ENCODE data around the gene NUP153. TPM values are rescaled to one million over a fixed set of nuclear protein-coding genes. Genes with fewer than 3 reads are reported as not detected.

The NUP153 gene
- total and polyA plus RNA-seq, 2 donors (not counting 1 experiment from before 2014, with no cell fraction given), result 17.9 to 70.5 TPM

- H3K4me3 ChIP-seq (ENCODE audit: control extremely low read depth in 1 of 5, extremely low read depth in 1 of 5, insufficient read depth in 1 of 5, low read depth in 2 of 5, low read length in 4 of 5), result no peak overlapping the region
- H3K27ac Mint-ChIP-seq, result no peak overlapping the region
- no CpG with 5 or more reads among the region's 1 CpG for WGBS (ENCODE audit: insufficient coverage)
These were observed 103.8 kb downstream of the NUP153 start for GRCh38 chr6:17602888-17603287.

DNA sequence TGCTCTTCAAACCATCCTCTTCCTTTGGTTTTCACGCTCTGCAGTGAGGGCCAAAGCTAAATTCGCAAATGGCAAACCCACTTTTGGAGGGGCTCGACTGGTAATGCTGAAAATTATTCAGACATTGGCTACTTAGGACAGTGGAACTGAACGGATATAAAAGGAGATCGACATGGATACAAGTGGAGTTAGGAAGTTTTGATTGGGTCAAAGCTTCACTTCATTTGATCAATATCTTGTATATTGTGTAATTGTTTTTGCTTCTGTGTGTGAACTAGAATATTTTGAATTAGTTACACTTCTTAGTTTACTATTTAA lies 105.4 kb downstream of the NUP153 start:
- H2AFZ ChIP-seq (ENCODE audit: insufficient read depth, low read depth, low read length, poor library complexity, severe bottlenecking), result peak overlapping the region; percentile 95
- no peak for DNase-seq
- TF ChIP-seq EZH2 (IDR thresholded peaks at IDR 0.05; ENCODE audit: borderline replicate concordance, insufficient read depth, low read depth, low read length, poor library complexity, severe bottlenecking), result no peak
- TF ChIP-seq, protein P1, sequence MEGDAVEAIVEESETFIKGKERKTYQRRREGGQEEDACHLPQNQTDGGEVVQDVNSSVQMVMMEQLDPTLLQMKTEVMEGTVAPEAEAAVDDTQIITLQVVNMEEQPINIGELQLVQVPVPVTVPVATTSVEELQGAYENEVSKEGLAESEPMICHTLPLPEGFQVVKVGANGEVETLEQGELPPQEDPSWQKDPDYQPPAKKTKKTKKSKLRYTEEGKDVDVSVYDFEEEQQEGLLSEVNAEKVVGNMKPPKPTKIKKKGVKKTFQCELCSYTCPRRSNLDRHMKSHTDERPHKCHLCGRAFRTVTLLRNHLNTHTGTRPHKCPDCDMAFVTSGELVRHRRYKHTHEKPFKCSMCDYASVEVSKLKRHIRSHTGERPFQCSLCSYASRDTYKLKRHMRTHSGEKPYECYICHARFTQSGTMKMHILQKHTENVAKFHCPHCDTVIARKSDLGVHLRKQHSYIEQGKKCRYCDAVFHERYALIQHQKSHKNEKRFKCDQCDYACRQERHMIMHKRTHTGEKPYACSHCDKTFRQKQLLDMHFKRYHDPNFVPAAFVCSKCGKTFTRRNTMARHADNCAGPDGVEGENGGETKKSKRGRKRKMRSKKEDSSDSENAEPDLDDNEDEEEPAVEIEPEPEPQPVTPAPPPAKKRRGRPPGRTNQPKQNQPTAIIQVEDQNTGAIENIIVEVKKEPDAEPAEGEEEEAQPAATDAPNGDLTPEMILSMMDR (IDR thresholded peaks at IDR 0.05), result no peak

More at GRCh38 chr6:17602888-17603287, 103.8 kb downstream of the NUP153 start:
- ChIA-PET POLR2A (no interaction called here), CTCF (interaction anchor here (1.7 kb wide), 1 partner anchor 12 kb away, joined by 3 read pairs; no protein-coding TSS in a partner anchor)
- Histone ChIP-seq H4K20me1 (ENCODE audit: control insufficient read depth, insufficient read depth, low read length, poor library complexity, severe bottlenecking) (no peaks in the 10 kb centered on the region), H3K27ac (ENCODE audit: low read length in 2 of 2) (no peak overlapping the region), H3K9me3 (ENCODE audit: control extremely low read depth in 1 of 3, control insufficient read depth in 2 of 3, insufficient read depth in 1 of 3, low read length in 2 of 3) (peaks cover 0 to 2% (median 0%) of the 10 kb centered on the region in 3 donors), H3K27me3 (replicated peaks in 1 of 4; ENCODE audit: control extremely low read depth in 1 of 4, control insufficient read depth in 3 of 4, insufficient read depth in 4 of 4, low read length in 3 of 4) (no peaks in the 10 kb centered on the region), H3K4me1 (ENCODE audit: control insufficient read depth in 2 of 2, insufficient read depth in 2 of 2, low read length in 2 of 2) (peaks cover 13% of the 10 kb centered on the region in 2 donors), H3K79me2 (ENCODE audit: control insufficient read depth, insufficient read depth, low read length) (peaks cover 13% of the 10 kb centered on the region), H2AFZ (ENCODE audit: insufficient read depth, low read depth, low read length, poor library complexity, severe bottlenecking) (no peak overlapping the region), H3K4me2 (replicated peaks; ENCODE audit: low read depth, low read length, poor library complexity, severe bottlenecking) (no peak overlapping the region), H3K9ac (ENCODE audit: low read length) (no peak overlapping the region), H3K36me3 (replicated peaks in 1 of 2; ENCODE audit: control extremely low read depth in 1 of 2, control insufficient read depth in 1 of 2, extremely low read depth in 1 of 2, insufficient read depth in 2 of 2, low read length in 1 of 2) (peaks cover 0 to 3% of the 10 kb centered on the region in 2 experiments)
- TF ChIP-seq, protein P1 (IDR thresholded peaks at IDR 0.05), result no peak
- no peak for TF ChIP-seq EZH2 (IDR thresholded peaks at IDR 0.05; ENCODE audit: borderline replicate concordance, insufficient read depth, low read depth, low read length, poor library complexity, severe bottlenecking)
- intact Hi-C loops (cut with micrococcal nuclease), result loop anchor here (10.0 kb wide), 1 partner anchor 62 kb away; no protein-coding TSS in a partner anchor
- DNase-seq (no peak), ATAC-seq (ENCODE audit: low read depth) (no peak)
- H3K9me3 Mint-ChIP-seq (ENCODE audit: insufficient read depth), result no peaks in the 10 kb centered on the region
- no peaks in the 10 kb centered on the region for H3K27me3 Mint-ChIP-seq
- peaks cover 10% of the 10 kb centered on the region for H3K4me1 Mint-ChIP-seq
- H3K4me3 Mint-ChIP-seq, result no peak overlapping the region

More for the DNA sequence above, 105.4 kb downstream of the NUP153 start:
- no peaks in the 10 kb centered on the region for H4K20me1 ChIP-seq (ENCODE audit: control insufficient read depth, insufficient read depth, low read length, poor library complexity, severe bottlenecking)
- peak overlapping the region; percentile 82 for H3K9ac ChIP-seq (ENCODE audit: low read length)
- peaks cover 0 to 3% of the 10 kb centered on the region in 2 experiments for H3K36me3 ChIP-seq (replicated peaks in 1 of 2; ENCODE audit: control extremely low read depth in 1 of 2, control insufficient read depth in 1 of 2, extremely low read depth in 1 of 2, insufficient read depth in 2 of 2, low read length in 1 of 2)
- peak overlapping the region in 1 of 2 donors; percentile 74 for H3K27ac ChIP-seq (ENCODE audit: low read length in 2 of 2)
- H3K4me3 Mint-ChIP-seq, result peak overlapping the region; percentile 91
- H3K27ac Mint-ChIP-seq, result peak overlapping the region; percentile 81
- H3K9me3 Mint-ChIP-seq (ENCODE audit: insufficient read depth), result no peaks in the 10 kb centered on the region
- H3K79me2 ChIP-seq (ENCODE audit: control insufficient read depth, insufficient read depth, low read length), result peaks cover 13% of the 10 kb centered on the region
- peak overlapping the region; percentile 94 for H3K4me2 ChIP-seq (replicated peaks; ENCODE audit: low read depth, low read length, poor library complexity, severe bottlenecking)
- peaks cover 13% of the 10 kb centered on the region in 2 donors for H3K4me1 ChIP-seq (ENCODE audit: control insufficient read depth in 2 of 2, insufficient read depth in 2 of 2, low read length in 2 of 2)
- ChIA-PET POLR2A (interaction anchor here (2.5 kb wide), 1 partner anchor 105 kb away, joined by 10 read pairs; the partner anchor contains the start of gene NUP153), CTCF (interaction anchor here (1.0 to 2.3 kb wide), 6 partner anchors 13 to 216 kb away, joined by 3 to 11 read pairs (median 4); partner anchors contain the start of gene NUP153)
- no peaks in the 10 kb centered on the region for H3K27me3 ChIP-seq (replicated peaks in 1 of 4; ENCODE audit: control extremely low read depth in 1 of 4, control insufficient read depth in 3 of 4, insufficient read depth in 4 of 4, low read length in 3 of 4)
- H3K4me3 ChIP-seq (ENCODE audit: control extremely low read depth in 1 of 5, extremely low read depth in 1 of 5, insufficient read depth in 1 of 5, low read depth in 2 of 5, low read length in 4 of 5), result peak overlapping the region; percentile 51 to 84 (median 79)
- H3K4me1 Mint-ChIP-seq, result peaks cover 10% of the 10 kb centered on the region
- 33% methylated on average over 5 of the region's 5 CpGs for WGBS (ENCODE audit: insufficient coverage)
- no peaks in the 10 kb centered on the region for H3K27me3 Mint-ChIP-seq
- peaks cover 0 to 2% (median 0%) of the 10 kb centered on the region in 3 donors for H3K9me3 ChIP-seq (ENCODE audit: control extremely low read depth in 1 of 3, control insufficient read depth in 2 of 3, insufficient read depth in 1 of 3, low read length in 2 of 3)
- no peak for ATAC-seq (ENCODE audit: low read depth)
- intact Hi-C loops (cut with micrococcal nuclease), result loop anchor here (10.0 kb wide), 1 partner anchor 63 kb away; no protein-coding TSS in a partner anchor
